ENCODE data around the gene LRRC3. TPM values are rescaled to one million over a fixed set of nuclear protein-coding genes. Genes with fewer than 3 reads are reported as not detected.

Gene LRRC3
- total RNA-seq, 3 donors from 2014 or later = 1.6 to 6.4 (median 2.0) TPM

GRCh38 chr21:44462834-44463200, 7.5 kb downstream of the LRRC3 start:
- no peaks in the 10 kb centered on the region for H3K9me3 ChIP-seq
- intact Hi-C loops (cut with DNase I; ENCODE audit: low total_unique reads) = no loop called here
- H3K4me1 ChIP-seq = no peaks in the 10 kb centered on the region
- TF ChIP-seq CTCF (IDR thresholded peaks at IDR 0.05) = no peak
- no peak for TF ChIP-seq POLR2A (IDR thresholded peaks at IDR 0.05)
- TF ChIP-seq POLR2AphosphoS5 (IDR thresholded peaks at IDR 0.05) = no peak
- H3K27ac ChIP-seq = no peak overlapping the region
- no peak overlapping the region for H3K4me3 ChIP-seq
- H3K27me3 ChIP-seq = no peaks in the 10 kb centered on the region
- no peak for DNase-seq (ENCODE audit: low spot score in 2 of 2)
- H3K36me3 ChIP-seq = no peaks in the 10 kb centered on the region

DNA sequence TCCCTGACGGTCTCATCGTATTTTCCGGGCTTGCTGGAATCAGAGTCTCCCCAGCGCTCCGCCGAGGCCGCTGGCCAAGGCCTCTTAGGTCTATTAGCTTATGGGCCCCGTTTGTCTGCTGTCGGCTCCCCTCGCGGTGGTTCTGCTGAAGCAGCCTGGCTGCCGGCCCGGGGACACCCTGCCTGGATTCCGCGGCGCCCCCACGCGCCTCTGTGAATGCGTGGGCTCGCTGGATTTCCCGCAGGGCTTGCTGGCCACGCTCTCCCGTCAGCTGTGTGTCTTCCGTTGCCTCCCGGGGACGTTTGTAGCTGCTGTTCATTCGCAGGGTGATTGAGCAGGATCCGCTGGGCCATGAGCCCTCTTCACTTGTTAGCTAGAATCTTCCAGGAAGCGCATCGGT, 8.4 kb downstream of the LRRC3 start:
- TF ChIP-seq CTCF (IDR thresholded peaks at IDR 0.05) = no peak
- DNase-seq (ENCODE audit: low spot score in 2 of 2) = no peak
- Histone ChIP-seq H3K27ac (no peak overlapping the region), H3K4me1 (no peaks in the 10 kb centered on the region), H3K27me3 (no peaks in the 10 kb centered on the region), H3K36me3 (no peaks in the 10 kb centered on the region), H3K4me3 (peak overlapping the region in 1 of 3 donors; percentile 40), H3K9me3 (no peaks in the 10 kb centered on the region)
- intact Hi-C loops (cut with DNase I; ENCODE audit: low total_unique reads) = no loop called here

- Histone ChIP-seq H3K4me3 (no peak overlapping the region), H3K27ac (no peak overlapping the region), H3K9me3 (no peaks in the 10 kb centered on the region), H3K4me1 (no peaks in the 10 kb centered on the region), H3K36me3 (no peaks in the 10 kb centered on the region), H3K27me3 (no peaks in the 10 kb centered on the region)
- intact Hi-C loops (cut with DNase I; ENCODE audit: low total_unique reads) = no loop called here
- TF ChIP-seq POLR2AphosphoS5 (IDR thresholded peaks at IDR 0.05) (no peak), CTCF (IDR thresholded peaks at IDR 0.05) (no peak), POLR2A (IDR thresholded peaks at IDR 0.05) (no peak)
- no peak for DNase-seq (ENCODE audit: low spot score in 2 of 2)
These were observed 9.0 kb downstream of the LRRC3 start for GRCh38 chr21:44464351-44464750.

- Histone ChIP-seq H3K27ac (no peak overlapping the region), H3K4me1 (no peaks in the 10 kb centered on the region), H3K9me3 (no peaks in the 10 kb centered on the region), H3K27me3 (no peaks in the 10 kb centered on the region), H3K36me3 (no peaks in the 10 kb centered on the region), H3K4me3 (no peak overlapping the region)
- no peak for DNase-seq (ENCODE audit: low spot score in 2 of 2)
- TF ChIP-seq CTCF (IDR thresholded peaks at IDR 0.05) = no peak
- TF ChIP-seq POLR2AphosphoS5 (IDR thresholded peaks at IDR 0.05) = no peak
- no peak for TF ChIP-seq POLR2A (IDR thresholded peaks at IDR 0.05)
- intact Hi-C loops (cut with DNase I; ENCODE audit: low total_unique reads) = no loop called here
These were observed 11.1 kb downstream of the LRRC3 start for GRCh38 chr21:44466351-44466954.

- Histone ChIP-seq H3K4me1 (no peaks in the 10 kb centered on the region), H3K4me3 (no peak overlapping the region), H3K36me3 (no peaks in the 10 kb centered on the region), H3K27ac (no peak overlapping the region), H3K27me3 (no peaks in the 10 kb centered on the region), H3K9me3 (no peaks in the 10 kb centered on the region)
- intact Hi-C loops (cut with DNase I; ENCODE audit: low total_unique reads) = no loop called here
- no peak for TF ChIP-seq CTCF (IDR thresholded peaks at IDR 0.05)
- no peak for TF ChIP-seq POLR2A (IDR thresholded peaks at IDR 0.05)
- TF ChIP-seq POLR2AphosphoS5 (IDR thresholded peaks at IDR 0.05) = no peak
- DNase-seq (ENCODE audit: low spot score in 2 of 2) = no peak
These were observed 11.9 kb downstream of the LRRC3 start for GRCh38 chr21:44466996-44467858.

All from breast epithelium (tissue), 4 donors.